ENCODE measurements around the gene PEX11B. TPM values are rescaled to one million over a fixed set of nuclear protein-coding genes. Genes with fewer than 3 reads are reported as not detected.

The PEX11B gene
- total RNA-seq, 1 experiment from 2014 or later = 27.4 TPM

GRCh38 chr1:145951526-145951925 lies 33.0 kb upstream of the PEX11B start:
- Histone ChIP-seq H3K4me3 (ENCODE audit: low read depth in 2 of 2, low read length in 2 of 2) (no peak overlapping the region), H3K36me3 (ENCODE audit: control insufficient read depth, insufficient read depth, low read length) (no peaks in the 10 kb centered on the region), H3K27me3 (ENCODE audit: control insufficient read depth, insufficient read depth, low read length) (no peaks in the 10 kb centered on the region), H3K27ac (ENCODE audit: low read length) (no peak overlapping the region), H3K9me3 (ENCODE audit: control insufficient read depth, insufficient read depth, low read depth, low read length) (no peaks in the 10 kb centered on the region), H3K4me1 (ENCODE audit: control insufficient read depth, insufficient read depth, low read length) (peaks cover 16% of the 10 kb centered on the region)
- in situ Hi-C loops (cut with HindIII; ENCODE audit: low pct_unique_long_range_greater_than_20kb, low sequenced_read_pairs) = no loop called here
- DNase-seq (ENCODE audit: low read depth, low spot score) (no peak), ATAC-seq (no peak)
- BruUV-seq (replicated peaks) = no TSS peak
- ChIA-PET POLR2A (no interaction called here), CTCF (no interaction called here)
- TF ChIP-seq TCF7L2 (IDR thresholded peaks at IDR 0.05; ENCODE audit: low read depth, low read length) = no peak
- TF ChIP-seq SIN3A (IDR thresholded peaks at IDR 0.05; ENCODE audit: borderline replicate concordance, insufficient read depth, low read depth, low read length) = no peak
- no peak for TF ChIP-seq CTCF (IDR thresholded peaks at IDR 0.05)
- TF ChIP-seq POLR2AphosphoS5 (IDR thresholded peaks at IDR 0.05; ENCODE audit: low read depth, low read length) = no peak
- no peak for TF ChIP-seq REST (IDR thresholded peaks at IDR 0.05; ENCODE audit: insufficient read depth in 1 of 2, low read depth in 2 of 2, low read length in 1 of 2)
- intact Hi-C loops (cut with micrococcal nuclease; ENCODE audit: unreplicated experiment) = no loop called here

DNA sequence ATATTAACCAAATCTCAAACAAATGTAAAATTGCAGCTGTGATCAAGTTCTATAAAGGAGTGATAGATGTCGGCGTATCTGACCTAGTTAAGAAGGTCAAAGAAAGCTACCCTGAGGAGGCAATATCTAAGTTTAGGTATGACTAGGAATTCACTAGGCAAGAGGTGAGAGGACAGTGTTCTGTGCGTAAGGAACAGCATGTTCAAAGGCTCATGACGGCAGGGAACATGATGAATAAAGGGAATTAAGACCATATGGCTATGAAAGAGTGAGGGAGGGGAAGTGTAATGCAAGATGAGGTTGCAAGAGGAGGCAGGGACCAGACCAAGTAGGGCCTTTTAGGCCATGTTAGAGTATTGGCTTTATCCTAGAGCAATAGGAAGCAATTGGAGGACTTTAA lies 30.7 kb upstream of the PEX11B start:
- TF ChIP-seq SIN3A (IDR thresholded peaks at IDR 0.05; ENCODE audit: borderline replicate concordance, insufficient read depth, low read depth, low read length) (no peak), POLR2AphosphoS5 (IDR thresholded peaks at IDR 0.05; ENCODE audit: low read depth, low read length) (no peak), TCF7L2 (IDR thresholded peaks at IDR 0.05; ENCODE audit: low read depth, low read length) (no peak), CTCF (IDR thresholded peaks at IDR 0.05) (no peak), REST (IDR thresholded peaks at IDR 0.05; ENCODE audit: insufficient read depth in 1 of 2, low read depth in 2 of 2, low read length in 1 of 2) (no peak)
- Histone ChIP-seq H3K36me3 (ENCODE audit: control insufficient read depth, insufficient read depth, low read length) (no peaks in the 10 kb centered on the region), H3K27ac (ENCODE audit: low read length) (no peak overlapping the region), H3K4me1 (ENCODE audit: control insufficient read depth, insufficient read depth, low read length) (no peaks in the 10 kb centered on the region), H3K27me3 (ENCODE audit: control insufficient read depth, insufficient read depth, low read length) (no peaks in the 10 kb centered on the region), H3K9me3 (ENCODE audit: control insufficient read depth, insufficient read depth, low read depth, low read length) (no peaks in the 10 kb centered on the region), H3K4me3 (ENCODE audit: low read depth in 2 of 2, low read length in 2 of 2) (no peak overlapping the region)
- DNase-seq (ENCODE audit: low read depth, low spot score) (no peak), ATAC-seq (no peak)
- ChIA-PET CTCF (interaction anchor here (0.6 kb wide), 2 partner anchors 13 to 97 kb away, joined by 5 to 7 read pairs; no protein-coding TSS in a partner anchor), POLR2A (interaction anchor here (0.6 kb wide), 1 partner anchor 22 kb away, joined by 5 read pairs; no protein-coding TSS in a partner anchor)
- in situ Hi-C loops (cut with HindIII; ENCODE audit: low pct_unique_long_range_greater_than_20kb, low sequenced_read_pairs) (no loop called here), intact Hi-C loops (cut with micrococcal nuclease; ENCODE audit: unreplicated experiment) (no loop called here)
- BruUV-seq (replicated peaks) = no TSS peak
